Measurements from ENCODE around the gene INSL4. TPM values are rescaled to one million over a fixed set of nuclear protein-coding genes. Genes with fewer than 3 reads are reported as not detected.
A peak's percentile ranks its signal among the peaks of the same experiment; 100 is the strongest.

INSL4 gene
- polyA plus RNA-seq, 1 of the 3 experiments (the other 2 are of a cell fraction), result not detected

GRCh38 chr9:5184776-5185175 is 46.4 kb upstream of the INSL4 start:
- no peaks in the 10 kb centered on the region for H3K79me2 ChIP-seq (ENCODE audit: insufficient read depth)
- no peaks in the 10 kb centered on the region for H3K4me1 ChIP-seq (ENCODE audit: control insufficient read depth in 1 of 2, insufficient read depth in 2 of 2, low read depth in 1 of 2, low read length in 1 of 2)
- POLR2A ChIA-PET, result no interaction called here
- H3K36me3 ChIP-seq (replicated peaks in 1 of 2; ENCODE audit: control insufficient read depth in 1 of 2, insufficient read depth in 2 of 2, low read length in 1 of 2), result no peaks in the 10 kb centered on the region
- WGBS (ENCODE audit: low lambda C conversion rate), result 93% methylated on average over 2 of the region's 2 CpGs
- H3K27ac ChIP-seq (ENCODE audit: low read depth in 2 of 2, low read length in 1 of 2), result no peak overlapping the region
- H3K9me3 ChIP-seq, result no peaks in the 10 kb centered on the region
- H2AFZ ChIP-seq (ENCODE audit: low read depth), result no peak overlapping the region
- DNase-seq, result no peak
- no peak overlapping the region for H3K4me2 ChIP-seq
- H3F3A ChIP-seq (replicated peaks; ENCODE audit: insufficient read depth), result no peaks in the 10 kb centered on the region
- H3K4me3 ChIP-seq (ENCODE audit: low read depth in 2 of 2, low read length in 1 of 2), result no peak overlapping the region
- H4K20me1 ChIP-seq (ENCODE audit: insufficient read depth), result no peaks in the 10 kb centered on the region
- no peaks in the 10 kb centered on the region for H3K27me3 ChIP-seq (ENCODE audit: insufficient read depth)
- CTCF ChIA-PET, result interaction anchor here (1.7 to 2.4 kb wide), 8 partner anchors 8 to 426 kb away, joined by 5 to 71 read pairs (median 26); no protein-coding TSS in a partner anchor
- TF ChIP-seq MEF2A (IDR thresholded peaks at IDR 0.05; ENCODE audit: borderline replicate concordance, low read depth) (no peak), TCF12 (IDR thresholded peaks at IDR 0.05) (no peak), EZH2phosphoT487 (IDR thresholded peaks at IDR 0.05; ENCODE audit: borderline replicate concordance, low read depth) (no peak), MAX (IDR thresholded peaks at IDR 0.05; ENCODE audit: low read depth) (no peak), RAD21 (IDR thresholded peaks at IDR 0.05; ENCODE audit: low read length) (no peak), CHD2 (IDR thresholded peaks at IDR 0.05; ENCODE audit: low read length, partially characterized antibody) (no peak), RFX5 (IDR thresholded peaks at IDR 0.05; ENCODE audit: low read length) (no peak), IRF3 (IDR thresholded peaks at IDR 0.05; ENCODE audit: low read depth, low read length) (no peak), NRF1 (IDR thresholded peaks at IDR 0.05; ENCODE audit: low read depth, low read length) (no peak), MXI1 (IDR thresholded peaks at IDR 0.05; ENCODE audit: low read depth, low read length) (no peak), EP300 (IDR thresholded peaks at IDR 0.05; ENCODE audit: borderline replicate concordance in 1 of 2, low read depth in 1 of 2, low read length in 1 of 2) (no peak), POLR2AphosphoS5 (IDR thresholded peaks at IDR 0.05; ENCODE audit: low read depth, low read length) (no peak), SMC3 (IDR thresholded peaks at IDR 0.05; ENCODE audit: low read depth, low read length) (no peak)
- TF ChIP-seq, protein P1, sequence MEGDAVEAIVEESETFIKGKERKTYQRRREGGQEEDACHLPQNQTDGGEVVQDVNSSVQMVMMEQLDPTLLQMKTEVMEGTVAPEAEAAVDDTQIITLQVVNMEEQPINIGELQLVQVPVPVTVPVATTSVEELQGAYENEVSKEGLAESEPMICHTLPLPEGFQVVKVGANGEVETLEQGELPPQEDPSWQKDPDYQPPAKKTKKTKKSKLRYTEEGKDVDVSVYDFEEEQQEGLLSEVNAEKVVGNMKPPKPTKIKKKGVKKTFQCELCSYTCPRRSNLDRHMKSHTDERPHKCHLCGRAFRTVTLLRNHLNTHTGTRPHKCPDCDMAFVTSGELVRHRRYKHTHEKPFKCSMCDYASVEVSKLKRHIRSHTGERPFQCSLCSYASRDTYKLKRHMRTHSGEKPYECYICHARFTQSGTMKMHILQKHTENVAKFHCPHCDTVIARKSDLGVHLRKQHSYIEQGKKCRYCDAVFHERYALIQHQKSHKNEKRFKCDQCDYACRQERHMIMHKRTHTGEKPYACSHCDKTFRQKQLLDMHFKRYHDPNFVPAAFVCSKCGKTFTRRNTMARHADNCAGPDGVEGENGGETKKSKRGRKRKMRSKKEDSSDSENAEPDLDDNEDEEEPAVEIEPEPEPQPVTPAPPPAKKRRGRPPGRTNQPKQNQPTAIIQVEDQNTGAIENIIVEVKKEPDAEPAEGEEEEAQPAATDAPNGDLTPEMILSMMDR (IDR thresholded peaks at IDR 0.05), result no peak
- H3K9ac ChIP-seq, result no peak overlapping the region
- H3K9me2 ChIP-seq, result no peaks in the 10 kb centered on the region

DNA sequence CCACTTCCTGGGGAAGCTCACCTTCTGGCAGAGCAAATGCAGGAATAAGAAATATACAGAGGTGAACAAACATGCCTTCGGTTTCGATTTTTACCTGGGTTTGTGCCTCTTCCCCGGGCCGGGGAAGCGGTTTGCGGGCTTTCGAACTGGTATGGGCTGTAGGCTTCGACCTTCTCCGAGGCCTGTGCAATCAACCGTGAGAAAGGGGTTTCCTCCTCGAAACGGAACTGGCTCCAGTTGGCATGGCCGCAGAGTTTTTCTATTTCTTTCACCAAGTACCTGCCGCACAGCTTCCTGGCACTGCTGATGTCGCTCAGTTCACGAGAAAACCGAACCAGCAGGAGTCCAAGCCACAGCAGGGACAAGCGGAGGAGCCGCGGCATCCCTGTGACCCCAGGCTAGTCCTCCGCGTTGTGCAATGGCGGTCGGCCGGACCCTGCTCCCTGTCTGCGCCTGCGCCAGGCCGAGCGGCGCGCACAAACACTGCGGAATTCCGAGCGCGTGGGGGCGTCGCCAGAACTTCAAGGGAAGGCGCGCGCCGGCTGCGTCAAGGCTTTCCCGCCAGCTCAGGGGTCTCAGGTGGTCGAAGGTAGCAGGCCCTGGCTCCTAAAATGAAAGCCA is 45.9 kb upstream of the INSL4 start, which contains the start of gene INSL6:
Gene INSL6 (minus strand): TSS at position 420 of the 621 bp plus-strand sequence. CDS start 37 bp downstream, at position 383.
- Histone ChIP-seq H3K4me1 (ENCODE audit: control insufficient read depth in 1 of 2, insufficient read depth in 2 of 2, low read depth in 1 of 2, low read length in 1 of 2) (no peaks in the 10 kb centered on the region), H3K36me3 (replicated peaks in 1 of 2; ENCODE audit: control insufficient read depth in 1 of 2, insufficient read depth in 2 of 2, low read length in 1 of 2) (no peaks in the 10 kb centered on the region), H3K9me3 (no peaks in the 10 kb centered on the region), H4K20me1 (ENCODE audit: insufficient read depth) (no peaks in the 10 kb centered on the region), H3K9ac (no peak within 1 kb of the TSS), H3F3A (replicated peaks; ENCODE audit: insufficient read depth) (no peaks in the 10 kb centered on the region), H3K9me2 (no peaks in the 10 kb centered on the region), H3K4me3 (ENCODE audit: low read depth in 2 of 2, low read length in 1 of 2) (peak within 1 kb of the TSS in 1 of 2 experiments; percentile 40; a peak in 1 of 4 replicates), H3K4me2 (no peak within 1 kb of the TSS), H2AFZ (ENCODE audit: low read depth) (peak within 1 kb of the TSS; percentile 34; the same call in 1 of the 2 replicates), H3K27ac (ENCODE audit: low read depth in 2 of 2, low read length in 1 of 2) (no peak within 1 kb of the TSS), H3K27me3 (ENCODE audit: insufficient read depth) (no peaks in the 10 kb centered on the region), H3K79me2 (ENCODE audit: insufficient read depth) (no peaks in the 10 kb centered on the region)
- ChIA-PET CTCF (interaction anchor here (0.7 to 2.6 kb wide), 34 partner anchors 9 to 1457 kb away, joined by 3 to 71 read pairs (median 4); partner anchors contain the start of genes CD274 and PLGRKT), POLR2A (no interaction called here)
- 89% methylated on average over 43 of the region's 44 CpGs for WGBS (ENCODE audit: low lambda C conversion rate)
- DNase-seq, result no peak
- TF ChIP-seq MAX (IDR thresholded peaks at IDR 0.05; ENCODE audit: low read depth) (no peak), RXRA (IDR thresholded peaks at IDR 0.05; ENCODE audit: borderline replicate concordance, low read depth) (no peak), MXI1 (IDR thresholded peaks at IDR 0.05; ENCODE audit: low read depth, low read length) (no peak), POLR2AphosphoS5 (IDR thresholded peaks at IDR 0.05; ENCODE audit: low read depth, low read length) (no peak), NRF1 (IDR thresholded peaks at IDR 0.05; ENCODE audit: low read depth, low read length) (no peak), FOSL2 (IDR thresholded peaks at IDR 0.05; ENCODE audit: borderline replicate concordance, low read depth) (no peak), USF2 (IDR thresholded peaks at IDR 0.05; ENCODE audit: borderline replicate concordance, low read depth, low read length) (no peak), TCF12 (IDR thresholded peaks at IDR 0.05) (no peak), RFX5 (IDR thresholded peaks at IDR 0.05; ENCODE audit: low read length) (no peak), JUND (IDR thresholded peaks at IDR 0.05) (no peak), PBX3 (IDR thresholded peaks at IDR 0.05) (no peak)
- TF ChIP-seq, protein P2, sequence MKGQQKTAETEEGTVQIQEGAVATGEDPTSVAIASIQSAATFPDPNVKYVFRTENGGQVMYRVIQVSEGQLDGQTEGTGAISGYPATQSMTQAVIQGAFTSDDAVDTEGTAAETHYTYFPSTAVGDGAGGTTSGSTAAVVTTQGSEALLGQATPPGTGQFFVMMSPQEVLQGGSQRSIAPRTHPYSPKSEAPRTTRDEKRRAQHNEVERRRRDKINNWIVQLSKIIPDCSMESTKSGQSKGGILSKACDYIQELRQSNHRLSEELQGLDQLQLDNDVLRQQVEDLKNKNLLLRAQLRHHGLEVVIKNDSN (IDR thresholded peaks at IDR 0.05; ENCODE audit: borderline replicate concordance, low read depth), result no peak
